ENCODE results near the gene XPO5. TPM values are rescaled to one million over a fixed set of nuclear protein-coding genes. Genes with fewer than 3 reads are reported as not detected.

XPO5 gene
- total and polyA plus RNA-seq, 2 experiments from 2014 or later: 28.5 to 95.2 TPM

DNA sequence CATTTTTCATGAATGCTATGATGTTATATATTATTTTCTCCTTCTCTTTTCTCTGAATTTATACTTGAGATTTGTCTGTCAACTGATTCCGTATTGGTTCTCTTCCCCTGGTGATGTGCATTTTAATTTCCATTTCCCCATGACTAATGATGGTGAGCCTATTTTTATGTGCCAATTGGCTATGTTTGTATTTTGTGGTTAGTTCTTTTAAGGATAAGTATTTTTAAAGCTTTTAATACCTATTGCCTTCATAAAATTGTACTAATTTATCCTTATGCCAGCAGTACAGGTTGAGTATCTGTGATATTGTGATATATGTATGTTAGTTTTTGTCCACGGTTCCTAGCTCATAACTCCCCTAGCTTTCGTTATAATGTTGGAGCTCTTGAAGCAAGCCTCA is 2.9 kb upstream of the XPO5 start:
- Mint-ChIP-seq H3K27me3 (ENCODE audit: insufficient read depth, low read depth, poor library complexity) (peaks cover 10% of the 10 kb centered on the region), H3K4me1 (peaks cover 7% of the 10 kb centered on the region), H3K36me3 (ENCODE audit: low read depth) (peaks cover 34% of the 10 kb centered on the region), H3K4me3 (no peak overlapping the region; the same call in 2 of the 3 replicates), H3K27ac (no peak overlapping the region), H3K9me3 (peaks cover 12% of the 10 kb centered on the region; the same call in 2 of the 3 replicates)
- H3K9me2 ChIP-seq (ENCODE audit: insufficient read depth): no peaks in the 10 kb centered on the region
- H3K27ac ChIP-seq (ENCODE audit: low read depth): no peak overlapping the region
- 0 out of 2 replicates have a peak, but pooled peaks cover 3% of the 10 kb centered on the region for H4K20me1 ChIP-seq (replicated peaks; ENCODE audit: insufficient read depth)
- no peak overlapping the region for H2AFZ ChIP-seq
- H3K79me2 ChIP-seq (replicated peaks; ENCODE audit: insufficient read depth): peaks cover 63% of the 10 kb centered on the region
- TF ChIP-seq POLR2AphosphoS5 (IDR thresholded peaks at IDR 0.05; ENCODE audit: low read depth): no peak
- H3F3A ChIP-seq (replicated peaks; ENCODE audit: low read depth): peaks cover 7% of the 10 kb centered on the region; the same call in 1 of the 2 replicates
- no peaks in the 10 kb centered on the region for H3K27me3 ChIP-seq (ENCODE audit: insufficient read depth)
- ATAC-seq: no peak
- H3K4me2 ChIP-seq: no peak overlapping the region
- no peak overlapping the region for H3K4me3 ChIP-seq
- H3K36me3 ChIP-seq (ENCODE audit: insufficient read depth): 0 out of 2 replicates have a peak, but pooled peaks cover 4% of the 10 kb centered on the region
- no peak for DNase-seq (ENCODE audit: low spot score)
- peaks cover 12% of the 10 kb centered on the region for H3K4me1 ChIP-seq (ENCODE audit: insufficient read depth)

DNA sequence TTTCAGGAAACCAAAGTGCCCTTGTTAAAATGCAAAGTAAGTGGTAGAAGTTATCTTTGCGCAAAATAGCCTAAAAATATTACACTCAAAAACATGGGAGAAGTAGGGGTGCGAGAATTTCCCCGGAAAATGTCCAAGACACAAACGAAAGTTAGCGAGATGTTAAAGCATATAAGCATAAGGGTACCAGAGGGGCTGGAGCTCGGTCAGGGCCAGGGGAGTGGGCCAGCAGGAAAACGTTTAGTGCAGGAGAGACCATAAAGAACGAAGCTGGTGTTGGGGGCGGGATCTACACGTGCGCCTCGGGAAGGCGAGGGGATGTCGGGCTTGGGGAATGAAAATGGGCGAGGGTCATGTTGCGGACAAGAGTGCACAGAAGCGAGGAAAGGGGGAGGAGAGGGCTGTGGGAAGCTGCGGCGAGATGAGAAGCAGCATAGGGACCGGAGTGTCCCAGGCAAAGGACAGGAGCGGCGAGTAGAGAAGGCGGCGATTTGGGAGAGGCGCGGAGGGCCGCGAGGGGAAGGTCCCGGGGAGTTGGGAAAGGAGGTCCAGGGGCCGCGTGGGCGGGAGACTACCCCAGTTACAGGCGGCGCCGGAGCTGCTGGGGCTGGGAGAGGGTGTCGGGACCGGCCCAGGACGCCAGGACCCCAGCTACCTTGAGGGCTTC is 600 bp downstream of the XPO5 start:
- H3K9me3 Mint-ChIP-seq: peaks cover 6% of the 10 kb centered on the region; the same call in 2 of the 3 replicates
- Histone ChIP-seq H3K4me1 (ENCODE audit: insufficient read depth) (peaks cover 12% of the 10 kb centered on the region), H3K36me3 (ENCODE audit: insufficient read depth) (peaks cover 33% of the 10 kb centered on the region), H3K27me3 (ENCODE audit: insufficient read depth) (no peaks in the 10 kb centered on the region), H4K20me1 (replicated peaks; ENCODE audit: insufficient read depth) (peaks cover 6% of the 10 kb centered on the region; the same call in 1 of the 2 replicates), H3K4me2 (peak overlapping the region; percentile 99), H3K27ac (ENCODE audit: low read depth) (no peak overlapping the region), H3K79me2 (replicated peaks; ENCODE audit: insufficient read depth) (peaks cover 76% of the 10 kb centered on the region), H2AFZ (peak overlapping the region; percentile 96), H3F3A (replicated peaks; ENCODE audit: low read depth) (peaks cover 13% of the 10 kb centered on the region; the same call in 1 of the 2 replicates), H3K9me2 (ENCODE audit: insufficient read depth) (no peaks in the 10 kb centered on the region), H3K4me3 (peak overlapping the region; percentile 96)
- H3K4me3 Mint-ChIP-seq: peak overlapping the region; percentile 97
- peaks cover 10% of the 10 kb centered on the region for H3K27me3 Mint-ChIP-seq (ENCODE audit: insufficient read depth, low read depth, poor library complexity)
- H3K4me1 Mint-ChIP-seq: peaks cover 7% of the 10 kb centered on the region
- H3K36me3 Mint-ChIP-seq (ENCODE audit: low read depth): peaks cover 46% of the 10 kb centered on the region
- H3K27ac Mint-ChIP-seq: peak overlapping the region; percentile 92
- peak; percentile 65 for ATAC-seq
- peak; percentile 73 for DNase-seq (ENCODE audit: low spot score)
- TF ChIP-seq, protein P1, sequence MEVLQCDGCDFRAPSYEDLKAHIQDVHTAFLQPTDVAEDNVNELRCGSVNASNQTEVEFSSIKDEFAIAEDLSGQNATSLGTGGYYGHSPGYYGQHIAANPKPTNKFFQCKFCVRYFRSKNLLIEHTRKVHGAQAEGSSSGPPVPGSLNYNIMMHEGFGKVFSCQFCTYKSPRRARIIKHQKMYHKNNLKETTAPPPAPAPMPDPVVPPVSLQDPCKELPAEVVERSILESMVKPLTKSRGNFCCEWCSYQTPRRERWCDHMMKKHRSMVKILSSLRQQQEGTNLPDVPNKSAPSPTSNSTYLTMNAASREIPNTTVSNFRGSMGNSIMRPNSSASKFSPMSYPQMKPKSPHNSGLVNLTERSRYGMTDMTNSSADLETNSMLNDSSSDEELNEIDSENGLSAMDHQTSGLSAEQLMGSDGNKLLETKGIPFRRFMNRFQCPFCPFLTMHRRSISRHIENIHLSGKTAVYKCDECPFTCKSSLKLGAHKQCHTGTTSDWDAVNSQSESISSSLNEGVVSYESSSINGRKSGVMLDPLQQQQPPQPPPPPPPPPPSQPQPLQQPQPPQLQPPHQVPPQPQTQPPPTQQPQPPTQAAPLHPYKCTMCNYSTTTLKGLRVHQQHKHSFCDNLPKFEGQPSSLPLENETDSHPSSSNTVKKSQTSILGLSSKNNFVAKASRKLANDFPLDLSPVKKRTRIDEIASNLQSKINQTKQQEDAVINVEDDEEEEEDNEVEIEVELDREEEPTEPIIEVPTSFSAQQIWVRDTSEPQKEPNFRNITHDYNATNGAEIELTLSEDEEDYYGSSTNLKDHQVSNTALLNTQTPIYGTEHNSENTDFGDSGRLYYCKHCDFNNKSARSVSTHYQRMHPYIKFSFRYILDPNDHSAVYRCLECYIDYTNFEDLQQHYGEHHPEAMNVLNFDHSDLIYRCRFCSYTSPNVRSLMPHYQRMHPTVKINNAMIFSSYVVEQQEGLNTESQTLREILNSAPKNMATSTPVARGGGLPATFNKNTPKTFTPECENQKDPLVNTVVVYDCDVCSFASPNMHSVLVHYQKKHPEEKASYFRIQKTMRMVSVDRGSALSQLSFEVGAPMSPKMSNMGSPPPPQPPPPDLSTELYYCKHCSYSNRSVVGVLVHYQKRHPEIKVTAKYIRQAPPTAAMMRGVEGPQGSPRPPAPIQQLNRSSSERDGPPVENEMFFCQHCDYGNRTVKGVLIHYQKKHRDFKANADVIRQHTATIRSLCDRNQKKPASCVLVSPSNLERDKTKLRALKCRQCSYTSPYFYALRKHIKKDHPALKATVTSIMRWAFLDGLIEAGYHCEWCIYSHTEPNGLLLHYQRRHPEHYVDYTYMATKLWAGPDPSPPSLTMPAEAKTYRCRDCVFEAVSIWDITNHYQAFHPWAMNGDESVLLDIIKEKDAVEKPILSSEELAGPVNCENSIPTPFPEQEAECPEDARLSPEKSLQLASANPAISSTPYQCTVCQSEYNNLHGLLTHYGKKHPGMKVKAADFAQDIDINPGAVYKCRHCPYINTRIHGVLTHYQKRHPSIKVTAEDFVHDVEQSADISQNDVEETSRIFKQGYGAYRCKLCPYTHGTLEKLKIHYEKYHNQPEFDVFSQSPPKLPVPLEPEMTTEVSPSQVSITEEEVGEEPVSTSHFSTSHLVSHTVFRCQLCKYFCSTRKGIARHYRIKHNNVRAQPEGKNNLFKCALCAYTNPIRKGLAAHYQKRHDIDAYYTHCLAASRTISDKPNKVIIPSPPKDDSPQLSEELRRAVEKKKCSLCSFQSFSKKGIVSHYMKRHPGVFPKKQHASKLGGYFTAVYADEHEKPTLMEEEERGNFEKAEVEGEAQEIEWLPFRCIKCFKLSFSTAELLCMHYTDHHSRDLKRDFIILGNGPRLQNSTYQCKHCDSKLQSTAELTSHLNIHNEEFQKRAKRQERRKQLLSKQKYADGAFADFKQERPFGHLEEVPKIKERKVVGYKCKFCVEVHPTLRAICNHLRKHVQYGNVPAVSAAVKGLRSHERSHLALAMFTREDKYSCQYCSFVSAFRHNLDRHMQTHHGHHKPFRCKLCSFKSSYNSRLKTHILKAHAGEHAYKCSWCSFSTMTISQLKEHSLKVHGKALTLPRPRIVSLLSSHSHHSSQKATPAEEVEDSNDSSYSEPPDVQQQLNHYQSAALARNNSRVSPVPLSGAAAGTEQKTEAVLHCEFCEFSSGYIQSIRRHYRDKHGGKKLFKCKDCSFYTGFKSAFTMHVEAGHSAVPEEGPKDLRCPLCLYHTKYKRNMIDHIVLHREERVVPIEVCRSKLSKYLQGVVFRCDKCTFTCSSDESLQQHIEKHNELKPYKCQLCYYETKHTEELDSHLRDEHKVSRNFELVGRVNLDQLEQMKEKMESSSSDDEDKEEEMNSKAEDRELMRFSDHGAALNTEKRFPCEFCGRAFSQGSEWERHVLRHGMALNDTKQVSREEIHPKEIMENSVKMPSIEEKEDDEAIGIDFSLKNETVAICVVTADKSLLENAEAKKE (CRISPR knock-in tag; IDR thresholded peaks at IDR 0.05): no peak
- TF ChIP-seq EZH2phosphoT487 (IDR thresholded peaks at IDR 0.05; ENCODE audit: unreplicated experiment) (no peak), ZNF114 (CRISPR knock-in tag; IDR thresholded peaks at IDR 0.05) (no peak), JUNB (IDR thresholded peaks at IDR 0.05; ENCODE audit: unreplicated experiment) (no peak), POLR2AphosphoS5 (IDR thresholded peaks at IDR 0.05; ENCODE audit: low read depth) (no peak), NANOG (IDR thresholded peaks at IDR 0.05; ENCODE audit: borderline replicate concordance) (no peak), CREB1 (CRISPR knock-in tag; IDR thresholded peaks at IDR 0.05; ENCODE audit: low read depth) (no peak), STAT1 (IDR thresholded peaks at IDR 0.05; ENCODE audit: unreplicated experiment) (no peak)
- TF ChIP-seq, protein P2, sequence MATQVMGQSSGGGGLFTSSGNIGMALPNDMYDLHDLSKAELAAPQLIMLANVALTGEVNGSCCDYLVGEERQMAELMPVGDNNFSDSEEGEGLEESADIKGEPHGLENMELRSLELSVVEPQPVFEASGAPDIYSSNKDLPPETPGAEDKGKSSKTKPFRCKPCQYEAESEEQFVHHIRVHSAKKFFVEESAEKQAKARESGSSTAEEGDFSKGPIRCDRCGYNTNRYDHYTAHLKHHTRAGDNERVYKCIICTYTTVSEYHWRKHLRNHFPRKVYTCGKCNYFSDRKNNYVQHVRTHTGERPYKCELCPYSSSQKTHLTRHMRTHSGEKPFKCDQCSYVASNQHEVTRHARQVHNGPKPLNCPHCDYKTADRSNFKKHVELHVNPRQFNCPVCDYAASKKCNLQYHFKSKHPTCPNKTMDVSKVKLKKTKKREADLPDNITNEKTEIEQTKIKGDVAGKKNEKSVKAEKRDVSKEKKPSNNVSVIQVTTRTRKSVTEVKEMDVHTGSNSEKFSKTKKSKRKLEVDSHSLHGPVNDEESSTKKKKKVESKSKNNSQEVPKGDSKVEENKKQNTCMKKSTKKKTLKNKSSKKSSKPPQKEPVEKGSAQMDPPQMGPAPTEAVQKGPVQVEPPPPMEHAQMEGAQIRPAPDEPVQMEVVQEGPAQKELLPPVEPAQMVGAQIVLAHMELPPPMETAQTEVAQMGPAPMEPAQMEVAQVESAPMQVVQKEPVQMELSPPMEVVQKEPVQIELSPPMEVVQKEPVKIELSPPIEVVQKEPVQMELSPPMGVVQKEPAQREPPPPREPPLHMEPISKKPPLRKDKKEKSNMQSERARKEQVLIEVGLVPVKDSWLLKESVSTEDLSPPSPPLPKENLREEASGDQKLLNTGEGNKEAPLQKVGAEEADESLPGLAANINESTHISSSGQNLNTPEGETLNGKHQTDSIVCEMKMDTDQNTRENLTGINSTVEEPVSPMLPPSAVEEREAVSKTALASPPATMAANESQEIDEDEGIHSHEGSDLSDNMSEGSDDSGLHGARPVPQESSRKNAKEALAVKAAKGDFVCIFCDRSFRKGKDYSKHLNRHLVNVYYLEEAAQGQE (IDR thresholded peaks at IDR 0.05; ENCODE audit: unreplicated experiment): no peak
- TF ChIP-seq, protein P3, sequence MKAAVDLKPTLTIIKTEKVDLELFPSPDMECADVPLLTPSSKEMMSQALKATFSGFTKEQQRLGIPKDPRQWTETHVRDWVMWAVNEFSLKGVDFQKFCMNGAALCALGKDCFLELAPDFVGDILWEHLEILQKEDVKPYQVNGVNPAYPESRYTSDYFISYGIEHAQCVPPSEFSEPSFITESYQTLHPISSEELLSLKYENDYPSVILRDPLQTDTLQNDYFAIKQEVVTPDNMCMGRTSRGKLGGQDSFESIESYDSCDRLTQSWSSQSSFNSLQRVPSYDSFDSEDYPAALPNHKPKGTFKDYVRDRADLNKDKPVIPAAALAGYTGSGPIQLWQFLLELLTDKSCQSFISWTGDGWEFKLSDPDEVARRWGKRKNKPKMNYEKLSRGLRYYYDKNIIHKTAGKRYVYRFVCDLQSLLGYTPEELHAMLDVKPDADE (IDR thresholded peaks at IDR 0.05): no peak
